Germinal center (tissue), 1 donor: ENCODE measurements around the gene WDR5.
A peak's percentile ranks its signal among the peaks of the same experiment; 100 is the strongest.
"Not testable (repeated sequence)": the region's sequence is repeated elsewhere in the genome, so short reads cannot be mapped to it uniquely, and the experiment has no call there.

ENCODE experiments used
- DNase-seq: peaks from one replicate; pipeline ENCODE4 v3.0.0; 2012; ENCODE audit warnings: mixed read lengths, low spot score

Gene WDR5

GRCh38 chr9:134135343-134136117, at the start of gene WDR5:
Gene WDR5, plus strand, starts transcription at chr9:134136082. Its CDS starts 3,796 bp downstream, at chr9:134139878.
- DNase-seq: peak; percentile 99

- DNase-seq: no peak
These were observed 47.7 kb upstream of the WDR5 start for GRCh38 chr9:134088063-134088725.

GRCh38 chr9:134089972-134090371, 45.9 kb upstream of the WDR5 start:
- DNase-seq: no peak

- DNase-seq: peak; percentile 73
These were observed 36.6 kb upstream of the WDR5 start for GRCh38 chr9:134099123-134099761.

- no peak for DNase-seq
These were observed 35.8 kb upstream of the WDR5 start for GRCh38 chr9:134100040-134100439.

- not testable (repeated sequence) for DNase-seq
These were observed 34.7 kb upstream of the WDR5 start for GRCh38 chr9:134101133-134101532.

- no peak for DNase-seq
These were observed 34.2 kb upstream of the WDR5 start for GRCh38 chr9:134101623-134102149.

- DNase-seq: no peak
These were observed 32.4 kb upstream of the WDR5 start for GRCh38 chr9:134103391-134103998.

- DNase-seq: no peak
These were observed 24.8 kb upstream of the WDR5 start for GRCh38 chr9:134111064-134111463.

- DNase-seq: no peak
These were observed 23.3 kb upstream of the WDR5 start for GRCh38 chr9:134112561-134112960.

GRCh38 chr9:134118972-134119371, 16.9 kb upstream of the WDR5 start:
- not testable (repeated sequence) for DNase-seq

- no peak for DNase-seq
These were observed 12.1 kb upstream of the WDR5 start for GRCh38 chr9:134123764-134124128.

- DNase-seq: no peak
These were observed 10.3 kb upstream of the WDR5 start for GRCh38 chr9:134125413-134126095.

- no peak for DNase-seq
These were observed 9.5 kb upstream of the WDR5 start for GRCh38 chr9:134126373-134126772.

GRCh38 chr9:134127065-134127580, 8.8 kb upstream of the WDR5 start:
- no peak for DNase-seq

GRCh38 chr9:134127616-134128015, 8.3 kb upstream of the WDR5 start:
- DNase-seq: peak; percentile 41

- DNase-seq: peak; percentile 42
These were observed 6.9 kb upstream of the WDR5 start for GRCh38 chr9:134128727-134129679.

- DNase-seq: no peak
These were observed 5.1 kb upstream of the WDR5 start for GRCh38 chr9:134130503-134131375.

GRCh38 chr9:134131471-134132207, 4.2 kb upstream of the WDR5 start:
- no peak for DNase-seq
